ENCODE measurements around the gene MEAK7.

GRCh38 chr16:84482001-84482891 is 22.2 kb downstream of the MEAK7 start:
- no peak for TF ChIP-seq CTCF (conservative IDR thresholded peaks at IDR 0.05 in 1 of 2, IDR thresholded peaks at IDR 0.05 in 1 of 2; ENCODE audit: low read depth in 1 of 2, low read length in 2 of 2)
- no peak for TF ChIP-seq EZH2 (IDR thresholded peaks at IDR 0.05; ENCODE audit: low read length, missing control alignments)

Measured in fibroblast of lung (primary cell).